COR-L47 (cell line): ENCODE data around the gene ERBIN.
"Not testable (repeated sequence)": the region's sequence is repeated elsewhere in the genome, so short reads cannot be mapped to it uniquely, and the experiment has no call there.

Source experiments
- DNase-seq: peaks from one replicate; lab custom pipeline; 2025; lab: John Stamatoyannopoulos, UW

Gene ERBIN

DNA sequence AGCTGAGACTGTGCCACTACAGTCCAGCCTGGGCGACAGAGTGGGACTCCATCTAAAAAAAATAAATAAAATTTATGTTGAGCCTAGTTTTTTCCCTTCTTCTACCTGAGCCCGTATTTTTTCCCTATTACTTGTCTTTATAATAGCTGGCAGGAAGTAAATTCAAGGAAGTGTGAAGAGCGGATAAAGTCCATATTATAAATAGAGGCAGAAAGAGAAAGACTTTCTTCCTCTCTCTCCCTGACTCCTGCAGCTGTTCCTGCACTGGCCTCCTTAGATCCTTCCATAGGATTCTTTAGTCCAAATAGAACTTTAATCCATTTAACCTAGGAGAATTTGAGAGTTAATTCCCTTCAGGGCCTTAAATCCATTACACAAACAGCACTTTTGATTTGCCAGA, 10.3 kb upstream of the ERBIN start:
- no peak for DNase-seq

DNA sequence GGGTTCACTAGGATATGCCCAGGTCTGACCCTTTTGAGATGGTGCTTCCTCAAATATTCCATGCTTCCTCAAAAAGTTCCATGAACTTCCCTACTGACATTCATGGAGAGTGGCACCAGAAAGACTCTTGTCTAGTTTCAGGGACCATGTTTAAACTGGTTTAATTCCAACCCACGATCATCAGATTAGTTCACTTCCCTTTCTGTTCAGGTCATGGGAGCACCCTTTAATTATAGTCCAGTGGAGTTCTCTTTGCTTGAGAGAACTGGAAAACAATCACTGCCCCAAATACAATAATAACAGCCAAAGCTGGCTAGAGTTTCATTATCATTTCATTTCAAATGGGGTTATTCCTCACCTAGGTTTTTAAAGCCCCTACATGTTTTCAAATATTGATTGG, 9.7 kb upstream of the ERBIN start:
- no peak for DNase-seq

DNA sequence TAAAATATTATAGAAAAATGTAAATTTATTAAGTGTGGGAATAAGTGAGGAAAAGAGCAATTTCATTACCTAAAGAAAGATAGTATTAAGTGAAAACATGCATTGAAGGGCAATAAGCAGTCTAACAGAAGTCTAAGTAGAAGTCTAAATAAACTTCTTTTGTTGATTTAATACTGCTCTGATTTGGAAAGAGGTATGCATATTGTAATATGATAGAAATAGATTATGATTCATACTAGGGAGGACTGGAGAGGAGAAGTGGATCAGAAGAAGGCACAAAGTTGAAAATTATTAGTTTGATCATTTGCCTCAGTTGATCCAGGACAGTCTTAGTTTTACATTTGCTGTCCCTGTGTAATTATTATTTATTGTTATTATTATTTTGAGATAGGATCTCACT, 6.6 kb upstream of the ERBIN start:
- DNase-seq = no peak

DNA sequence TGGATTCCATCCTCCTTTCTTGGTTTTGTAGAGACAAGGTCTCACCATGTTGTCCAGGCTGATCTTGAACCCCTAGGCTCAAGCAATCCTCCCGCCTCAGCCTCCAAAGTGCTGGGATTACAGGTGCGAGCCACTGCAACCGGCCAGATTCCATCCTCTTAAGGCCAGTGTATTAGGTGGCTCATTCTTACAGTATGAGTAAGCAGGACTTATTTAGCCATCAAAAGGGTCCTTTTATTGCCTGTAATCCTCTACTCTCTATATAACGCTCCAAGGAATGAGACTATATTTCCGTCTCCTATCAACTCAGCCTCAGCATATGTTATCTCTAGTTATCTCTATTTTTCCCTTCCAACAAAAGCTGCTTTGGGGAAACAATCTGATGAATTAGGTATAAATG, 3.0 kb upstream of the ERBIN start:
- DNase-seq = no peak

DNA sequence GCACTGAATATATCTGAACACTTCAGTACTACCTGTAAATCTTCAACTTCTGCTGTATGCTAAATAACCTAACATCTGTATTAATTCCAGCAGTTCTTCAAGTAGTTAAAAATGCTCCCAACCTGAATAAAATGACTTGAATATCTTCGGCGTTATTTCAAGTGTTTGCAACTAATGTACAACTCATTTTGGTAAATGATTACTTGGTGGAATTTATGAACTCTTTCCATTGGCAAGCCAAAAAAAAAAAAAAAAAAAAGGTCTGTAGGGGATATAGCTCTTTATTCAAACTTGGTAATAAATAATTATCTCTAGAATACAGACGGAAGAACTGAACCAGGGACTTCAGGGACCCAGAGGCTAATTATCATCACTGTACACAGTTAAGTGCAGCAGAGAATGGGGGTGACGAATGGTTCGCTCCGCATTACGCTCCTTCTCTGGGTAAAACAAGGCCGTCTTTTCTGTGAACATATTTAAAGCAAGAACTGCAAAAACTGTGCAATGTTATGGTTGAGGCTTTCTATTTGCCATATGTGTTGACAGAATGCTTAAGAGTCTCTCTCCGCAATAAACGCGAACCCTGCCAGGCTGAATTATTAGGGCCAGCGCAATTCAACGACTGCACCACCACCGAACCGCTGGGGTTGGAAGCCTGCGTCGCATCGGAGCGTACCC, 1.9 kb upstream of the ERBIN start:
- no peak for DNase-seq

DNA sequence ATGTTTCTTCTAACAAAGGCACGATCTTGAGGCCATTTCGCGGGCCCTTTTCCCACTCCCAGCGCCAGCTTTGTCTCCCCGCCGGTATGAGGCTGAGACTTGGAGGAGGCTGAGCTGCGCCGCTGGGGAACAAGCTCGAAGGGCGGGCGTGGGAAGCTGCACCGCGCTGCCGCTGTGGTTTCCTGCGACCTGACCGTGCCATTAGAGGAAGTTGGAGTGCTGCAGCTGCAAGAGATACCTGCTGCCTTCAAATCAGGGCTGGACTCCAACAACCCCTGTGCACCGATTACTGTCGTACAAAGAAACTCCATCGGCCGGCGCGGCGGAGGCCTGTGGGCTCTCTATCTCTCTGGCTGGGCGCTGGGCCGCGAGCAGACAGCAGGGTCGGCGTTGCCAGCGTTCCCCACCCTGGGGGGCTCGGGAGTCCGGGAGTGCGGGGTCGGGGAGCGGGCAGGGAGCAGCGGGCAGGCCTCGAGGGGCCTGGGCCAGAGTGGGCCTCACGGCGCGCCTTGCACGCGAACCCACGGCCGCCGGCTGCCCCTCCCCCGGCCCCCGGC, 1.3 kb upstream of the ERBIN start:
- DNase-seq = peak; percentile 68

DNA sequence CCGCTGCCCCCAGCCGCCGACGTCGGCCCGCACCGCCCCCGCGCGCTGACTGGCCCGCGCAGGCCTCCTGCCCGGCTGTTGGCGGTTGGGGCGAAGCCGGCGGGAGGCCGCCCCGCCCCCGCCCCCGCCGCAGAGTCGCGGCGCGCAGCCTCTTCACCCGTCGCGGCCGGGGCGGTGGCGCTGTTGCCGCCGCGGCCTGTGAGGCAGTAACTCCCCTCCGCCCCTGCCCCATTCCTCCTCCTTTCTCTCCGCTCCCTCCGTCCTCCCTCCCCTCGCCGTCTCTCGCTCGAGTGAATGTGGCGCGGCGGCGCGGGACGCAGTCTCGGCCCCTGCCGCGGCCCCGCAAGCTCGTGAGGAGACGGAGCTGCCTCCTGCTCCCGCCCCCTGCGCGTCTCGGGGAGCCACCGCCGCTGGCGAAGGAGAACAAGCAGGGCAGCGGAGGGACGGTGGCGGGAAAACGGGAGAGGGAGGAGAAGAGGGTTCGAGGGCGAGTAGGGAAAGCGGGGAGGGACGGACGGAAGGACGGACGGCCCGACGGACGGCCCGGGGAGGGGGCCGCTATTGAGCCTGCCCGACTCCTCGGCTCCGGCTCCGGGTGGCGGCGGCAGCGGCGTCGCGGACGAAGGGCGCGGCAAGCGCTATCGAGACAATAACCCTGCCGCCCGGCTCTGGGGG, 637 bp upstream of the ERBIN start:
- peak; percentile 88 for DNase-seq

DNA sequence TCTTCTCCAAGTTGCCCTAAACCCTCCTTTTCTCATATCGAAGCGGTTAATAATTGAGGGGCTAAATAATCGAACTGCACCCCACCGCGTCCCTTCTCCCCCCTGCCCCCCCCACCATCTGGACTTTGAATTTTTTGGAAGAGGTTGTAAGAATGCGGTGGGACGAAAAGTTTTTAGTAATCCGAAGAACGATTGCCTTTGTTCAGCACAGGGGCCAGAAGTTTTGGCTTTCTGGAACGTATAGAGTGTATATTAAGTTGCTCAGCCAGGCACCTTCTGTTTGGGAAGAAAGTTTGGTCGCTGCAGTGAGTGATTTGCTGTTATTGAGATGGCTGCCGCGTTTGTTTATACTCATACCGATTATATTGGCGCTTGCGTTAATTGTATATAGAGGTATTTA, 518 bp downstream of the ERBIN start:
- DNase-seq = no peak

DNA sequence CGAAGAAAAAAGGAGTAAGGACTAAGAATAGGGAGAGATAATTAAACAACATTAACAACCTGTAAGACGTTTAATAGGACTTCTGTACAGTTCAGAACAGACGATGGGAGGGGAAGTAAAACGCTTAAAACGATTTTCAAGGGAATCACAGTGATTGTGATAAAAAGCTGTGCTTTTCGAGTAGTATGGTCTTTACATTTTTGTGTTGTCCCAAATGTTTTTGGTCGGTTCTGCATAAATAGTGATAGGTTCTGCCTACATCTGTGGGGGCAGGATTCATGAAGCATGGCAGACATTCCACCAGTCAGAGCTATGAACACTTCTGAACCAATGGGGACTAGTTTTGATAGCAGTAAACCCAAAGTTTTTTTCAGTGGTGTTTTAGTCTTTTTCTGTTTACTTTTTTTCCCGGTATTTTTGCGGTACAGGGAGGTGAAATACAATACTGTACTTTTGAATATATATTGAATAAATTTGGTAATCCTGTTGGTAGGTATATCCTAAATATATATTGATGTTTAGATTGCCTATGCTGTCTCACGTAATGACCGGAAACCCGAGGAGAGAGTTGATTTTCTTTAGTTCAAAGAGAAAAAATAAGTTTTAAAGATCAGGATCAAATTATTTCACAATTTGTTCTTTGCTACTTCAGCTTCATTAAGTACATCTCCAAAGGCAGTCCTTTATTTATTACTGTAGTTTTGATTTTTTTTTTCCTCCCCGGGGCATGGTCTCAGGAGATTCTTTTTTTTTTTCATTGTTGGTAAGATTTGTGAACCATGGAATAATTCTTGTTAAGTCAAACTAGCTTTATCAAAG, 1.3 kb downstream of the ERBIN start:
- no peak for DNase-seq

DNA sequence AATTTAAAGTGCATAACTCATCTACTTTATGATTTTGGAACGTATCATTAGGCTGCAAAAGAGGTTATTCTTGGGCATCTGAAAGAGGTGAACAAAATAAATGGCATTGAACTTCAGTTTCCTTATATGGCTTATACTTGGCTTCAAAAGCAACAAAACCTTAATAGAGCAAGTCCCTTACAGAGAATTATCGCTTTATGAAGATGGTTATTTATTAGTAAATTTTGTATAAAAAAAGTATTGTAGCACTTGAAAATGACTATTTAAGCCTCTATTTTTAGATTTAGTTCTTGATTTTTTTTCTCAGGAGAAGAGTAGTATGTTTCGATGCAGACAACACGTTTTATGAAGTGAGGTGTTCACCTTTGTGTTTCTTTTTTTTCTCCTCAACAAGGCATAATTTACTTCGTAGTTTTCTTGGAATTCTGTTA, 2.0 kb downstream of the ERBIN start:
- DNase-seq = no peak

DNA sequence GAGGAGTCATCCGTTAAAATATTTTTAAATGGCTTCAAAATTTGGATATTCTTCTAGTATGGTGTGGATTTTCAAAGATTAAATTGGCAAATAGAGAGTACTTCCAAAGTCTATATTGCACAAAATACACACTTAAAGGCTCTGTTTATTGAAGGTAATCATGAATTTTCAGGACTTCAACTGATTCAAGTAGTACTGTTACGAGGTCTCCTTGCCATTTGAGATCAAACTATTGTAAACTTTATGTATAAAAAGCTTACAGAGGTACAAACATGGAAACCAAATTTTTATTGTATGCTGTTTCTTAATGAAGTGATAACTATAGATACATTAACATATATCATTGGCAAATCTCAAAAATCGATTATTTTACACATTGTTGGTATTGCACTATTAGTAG, 2.5 kb downstream of the ERBIN start:
- DNase-seq = no peak

DNA sequence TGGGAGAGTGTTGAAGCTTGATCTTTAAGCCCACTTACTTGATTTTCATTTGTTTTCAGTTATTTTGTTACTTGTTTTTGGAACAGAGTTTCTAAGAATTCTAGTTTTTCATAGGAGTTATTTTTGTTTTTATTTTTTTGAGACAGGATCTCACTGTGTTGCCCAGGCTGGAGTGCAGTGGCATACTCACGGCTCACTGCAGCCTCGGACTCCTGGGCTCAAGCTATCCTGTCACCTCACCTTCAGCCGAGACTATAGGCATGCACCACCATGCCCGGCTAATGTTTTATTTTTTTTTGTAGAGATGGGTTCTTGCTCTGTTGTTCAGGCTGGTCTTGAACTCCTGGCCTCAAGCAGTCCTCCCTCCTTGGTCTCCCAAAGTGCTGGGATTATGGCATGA, 6.3 kb downstream of the ERBIN start:
- DNase-seq = no peak

DNA sequence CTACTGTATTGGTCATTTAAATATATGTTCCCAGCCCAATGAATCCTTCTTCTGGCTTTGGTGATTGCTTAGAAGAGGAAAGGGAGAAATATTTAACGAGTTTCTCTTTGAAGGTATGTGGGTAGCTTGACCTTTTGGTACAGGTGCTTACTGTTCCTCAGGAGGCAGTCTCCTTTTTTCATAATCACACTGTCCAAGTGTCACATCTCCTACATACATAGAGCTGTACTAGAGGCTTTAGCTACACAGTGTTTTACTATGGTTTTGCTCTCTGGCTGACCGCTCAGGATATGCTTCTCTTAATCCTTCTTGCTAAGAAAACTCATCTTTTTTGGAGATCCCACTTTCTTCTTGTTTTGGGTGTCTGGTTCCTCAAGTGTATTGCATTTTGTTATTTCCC, 6.9 kb downstream of the ERBIN start:
- no peak for DNase-seq

DNA sequence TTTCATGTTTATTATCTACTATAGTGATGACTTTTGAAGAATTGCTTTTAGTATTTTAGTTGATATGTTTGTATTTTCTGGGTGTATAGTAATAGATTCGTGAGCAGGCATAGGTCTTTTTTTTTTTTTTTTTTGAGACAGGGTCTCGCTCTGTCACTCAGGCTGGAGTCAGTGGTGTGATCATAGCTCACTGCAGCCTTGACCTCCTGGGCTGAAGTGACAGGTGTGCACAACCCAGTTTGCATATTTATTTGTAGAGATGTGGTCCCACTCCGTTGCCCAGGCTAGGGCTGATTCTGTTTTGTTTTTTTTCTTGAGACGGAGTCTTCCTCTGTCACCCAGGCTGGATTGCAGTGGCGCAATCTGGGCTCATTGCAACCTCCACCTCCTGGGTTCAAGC, 11.9 kb downstream of the ERBIN start:
- no peak for DNase-seq

DNA sequence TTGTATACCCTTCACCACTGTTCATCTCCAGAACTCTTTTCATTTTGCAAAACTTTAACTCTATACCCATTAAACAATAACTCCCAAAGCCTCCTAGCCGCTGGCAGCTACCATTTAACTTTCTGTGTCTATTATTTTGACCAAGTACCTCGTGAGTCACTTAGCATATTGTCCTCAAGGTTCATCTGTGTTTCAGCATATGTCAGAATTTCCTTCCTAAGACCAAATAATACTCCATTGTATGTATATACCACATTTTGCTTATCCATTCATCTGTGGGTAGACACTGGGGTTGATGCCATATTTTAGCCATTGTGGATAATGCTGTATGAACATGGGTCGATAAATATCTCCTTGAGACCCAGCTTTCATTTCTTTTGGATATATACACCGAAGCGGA, 17.4 kb downstream of the ERBIN start:
- no peak for DNase-seq

DNA sequence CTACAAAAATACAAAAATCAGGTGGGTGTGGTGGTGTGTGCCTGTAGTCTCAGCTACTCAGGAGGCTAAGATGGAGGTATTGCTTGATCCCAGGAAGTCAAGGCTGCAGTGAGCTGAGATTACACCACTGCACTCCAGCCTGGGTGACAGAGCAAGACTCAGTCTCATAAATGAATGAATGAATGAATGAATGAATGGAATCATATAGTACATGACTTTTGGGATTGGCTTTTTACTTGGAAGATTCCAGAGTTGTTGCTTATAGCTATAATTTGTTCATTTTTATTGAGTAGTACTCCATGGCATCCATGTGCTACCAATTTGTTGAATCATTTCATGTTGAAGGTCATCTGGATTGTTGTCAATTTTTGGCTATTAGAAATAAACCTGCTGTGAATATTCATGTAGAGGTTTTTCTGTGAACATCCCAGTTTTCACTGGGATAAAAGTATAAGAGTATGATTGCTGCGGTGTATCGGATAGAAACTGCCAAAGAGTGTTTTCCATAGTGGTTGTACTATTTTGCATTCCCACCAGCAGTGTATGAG, 19.9 kb downstream of the ERBIN start:
- DNase-seq = no peak

DNA sequence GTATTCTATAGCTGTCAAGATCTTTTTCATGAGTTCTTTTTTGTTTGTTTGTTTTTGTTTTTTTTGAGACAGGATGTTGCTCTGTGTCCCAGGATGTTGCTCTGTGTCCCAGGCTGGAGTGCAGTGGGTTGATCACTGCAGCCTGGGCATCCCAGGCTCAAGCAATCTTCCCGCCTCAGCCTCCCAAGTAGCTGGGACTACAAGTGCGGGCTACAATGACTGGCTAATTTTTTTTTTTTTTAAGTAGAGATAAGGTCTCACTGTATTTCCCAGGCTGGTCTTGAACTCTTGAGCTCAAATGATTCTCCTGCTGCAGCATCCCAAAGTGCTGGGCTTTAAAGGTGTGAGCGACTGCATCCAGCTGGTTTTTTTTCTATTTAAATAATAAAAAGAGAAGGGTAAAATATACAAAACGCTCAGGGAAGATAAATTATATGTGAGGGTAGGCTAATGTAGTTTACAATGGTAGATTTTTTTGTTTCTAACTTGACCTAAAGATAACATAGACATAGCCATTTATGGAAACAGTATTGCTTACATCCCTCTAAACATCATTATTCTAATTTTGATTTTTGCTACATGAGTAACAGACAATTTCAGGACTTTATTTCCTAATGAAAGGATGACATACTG, 21.9 kb downstream of the ERBIN start:
- no peak for DNase-seq

DNA sequence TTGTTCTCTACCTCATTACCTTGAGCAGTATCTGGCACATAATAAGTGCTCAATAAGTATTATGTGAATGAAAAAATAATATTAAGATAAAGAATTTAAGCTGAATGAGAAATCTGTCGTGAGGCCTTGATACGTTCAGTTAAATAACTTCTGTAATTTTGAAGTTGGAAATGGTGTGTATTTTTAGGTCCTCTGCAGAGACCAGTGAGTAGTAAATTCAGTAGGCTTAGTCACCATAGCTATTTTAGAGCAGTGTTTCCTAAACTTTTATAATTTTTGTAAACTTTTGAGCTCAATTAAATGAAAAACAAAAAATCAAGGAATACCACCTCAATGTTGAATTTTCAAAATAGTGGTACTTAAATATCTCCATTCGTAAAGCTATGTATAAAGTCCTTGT, 25.0 kb downstream of the ERBIN start:
- no peak for DNase-seq

DNA sequence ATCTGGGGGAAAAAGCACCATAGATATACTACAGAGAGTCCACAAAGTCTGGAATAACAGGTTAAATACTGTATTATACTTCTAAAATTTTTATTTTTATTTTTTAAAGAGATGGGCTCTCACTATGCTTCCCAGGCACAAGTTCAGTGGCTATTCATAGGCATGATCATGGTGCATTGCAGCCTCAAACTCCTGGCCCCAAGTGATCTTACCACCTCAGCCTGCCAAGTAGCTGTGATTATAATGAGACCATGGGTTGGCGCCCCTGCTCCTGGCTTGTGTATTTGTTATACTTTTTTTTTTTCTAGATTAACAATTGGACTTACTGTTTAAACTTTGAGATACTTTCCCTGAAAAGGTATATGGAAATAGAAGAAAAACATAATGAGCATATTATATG, 25.9 kb downstream of the ERBIN start:
- DNase-seq = no peak

DNA sequence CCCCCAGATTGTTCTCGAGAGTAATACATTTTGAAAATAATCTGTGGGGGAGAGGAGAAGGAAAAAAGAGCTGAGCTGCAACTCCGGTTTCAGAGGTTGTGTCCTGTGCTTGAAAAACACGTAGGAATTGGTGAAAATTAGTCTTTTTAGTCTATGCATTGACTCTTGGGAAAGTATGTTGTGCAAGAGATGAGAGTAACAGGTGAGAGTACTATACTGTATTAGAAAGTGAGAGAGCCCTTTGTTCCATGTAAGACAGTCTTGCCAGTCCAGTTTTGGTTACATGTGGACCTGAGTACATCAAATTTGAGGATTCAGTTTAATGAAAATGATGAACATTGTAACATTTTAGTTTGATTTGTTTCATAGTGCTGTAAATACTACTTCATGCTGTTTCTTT, 27.8 kb downstream of the ERBIN start:
- DNase-seq = no peak

DNA sequence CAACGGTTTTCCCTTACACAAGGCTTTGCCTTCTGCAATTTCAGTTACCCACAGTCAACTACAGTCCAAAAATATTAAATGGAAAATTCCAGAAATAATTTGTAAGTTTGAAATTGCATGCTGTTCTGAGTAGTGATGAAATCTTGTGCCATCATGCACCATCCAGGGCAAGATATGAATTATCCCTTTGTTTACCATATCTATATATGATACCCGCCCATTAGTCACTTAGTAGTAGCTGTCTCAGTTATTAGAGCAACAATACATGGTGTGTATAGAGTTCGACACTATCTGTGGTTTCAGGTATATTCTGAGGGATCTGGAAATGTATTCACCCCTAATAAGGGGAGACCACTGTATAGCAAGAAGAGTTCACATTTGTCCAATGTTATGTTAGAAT, 29.4 kb downstream of the ERBIN start:
- no peak for DNase-seq

DNA sequence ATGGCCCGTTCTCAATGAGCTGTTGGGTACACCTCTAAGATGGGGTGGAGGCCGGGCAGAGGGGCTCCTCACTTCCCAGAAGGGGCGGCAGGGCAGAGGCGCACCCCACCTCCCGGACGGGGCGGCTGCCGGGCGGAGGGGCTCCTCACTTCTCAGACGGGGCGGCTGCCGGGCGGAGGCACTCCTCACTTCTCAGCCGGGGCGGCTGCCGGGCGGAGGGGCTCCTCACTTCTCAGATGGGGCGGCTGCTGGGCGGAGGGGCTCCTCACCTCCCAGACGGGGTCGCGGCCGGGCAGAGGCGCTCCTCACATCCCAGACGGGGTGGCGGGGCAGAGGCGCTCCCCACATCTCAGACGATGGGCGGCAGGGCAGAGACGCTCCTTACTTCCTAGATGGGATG, 31.3 kb downstream of the ERBIN start:
- not testable (repeated sequence) for DNase-seq
